ENCODE results near the gene SLC25A22. TPM values are rescaled to one million over a fixed set of nuclear protein-coding genes. Genes with fewer than 3 reads are reported as not detected.

The SLC25A22 gene
- total RNA-seq, 2 donors from 2014 or later, result 10.7 to 16.9 TPM

DNA sequence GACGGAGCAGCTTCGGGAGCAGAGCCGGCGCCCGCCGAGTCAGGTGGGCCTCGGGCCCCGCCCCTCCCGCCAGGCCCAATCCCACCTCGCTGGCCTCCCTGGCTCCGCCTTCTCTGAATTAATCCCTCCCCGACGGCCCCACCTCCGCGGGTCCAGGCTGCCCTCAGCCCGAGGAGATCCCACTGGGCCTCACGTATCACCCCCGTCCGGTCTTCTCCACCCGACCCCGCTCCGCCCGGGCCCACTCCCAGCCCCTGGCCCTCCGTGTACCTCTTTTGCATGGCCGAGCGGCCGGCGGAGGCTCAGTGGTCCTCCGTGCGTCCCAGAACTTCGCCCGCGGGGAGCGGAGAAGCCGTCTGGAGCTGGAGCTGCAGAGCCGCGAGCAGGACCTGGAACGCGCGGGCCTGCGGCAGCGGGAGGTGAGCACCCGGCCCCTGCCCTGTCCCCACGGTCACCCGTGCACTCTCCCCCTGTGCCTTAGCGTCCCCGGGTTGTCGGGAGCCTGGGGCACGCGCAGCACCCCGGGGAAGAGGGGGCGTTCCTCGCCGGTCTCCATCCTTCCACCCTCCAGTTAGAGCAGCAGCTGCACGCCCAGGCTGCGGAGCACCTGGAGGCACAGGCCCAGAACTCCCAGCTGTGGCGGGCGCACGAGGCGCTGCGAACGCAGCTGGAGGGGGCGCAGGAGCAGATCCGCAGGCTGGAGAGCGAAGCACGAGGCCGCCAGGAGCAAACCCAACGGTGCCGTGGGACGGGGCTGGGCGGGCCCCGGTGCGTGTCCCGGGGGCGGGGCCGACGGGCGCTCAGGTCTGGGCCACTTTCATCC is 32.4 kb upstream of the SLC25A22 start:
- Histone ChIP-seq H3K4me3 (peak overlapping the region; percentile 75), H3K36me3 (peaks cover 5% of the 10 kb centered on the region), H3K4me1 (ENCODE audit: control insufficient read depth in 1 of 2, low read depth in 2 of 2) (peaks cover 48 to 78% of the 10 kb centered on the region in 2 donors), H3K27ac (no peak overlapping the region), H3K9me3 (no peaks in the 10 kb centered on the region), H3K27me3 (replicated peaks; ENCODE audit: insufficient read depth) (peaks cover 6% of the 10 kb centered on the region)
- ATAC-seq (ENCODE audit: insufficient number of reproducible peaks, low FRiP score, low read depth) (no peak), DNase-seq (ENCODE audit: low spot score) (no peak)
- TF ChIP-seq, protein P1, sequence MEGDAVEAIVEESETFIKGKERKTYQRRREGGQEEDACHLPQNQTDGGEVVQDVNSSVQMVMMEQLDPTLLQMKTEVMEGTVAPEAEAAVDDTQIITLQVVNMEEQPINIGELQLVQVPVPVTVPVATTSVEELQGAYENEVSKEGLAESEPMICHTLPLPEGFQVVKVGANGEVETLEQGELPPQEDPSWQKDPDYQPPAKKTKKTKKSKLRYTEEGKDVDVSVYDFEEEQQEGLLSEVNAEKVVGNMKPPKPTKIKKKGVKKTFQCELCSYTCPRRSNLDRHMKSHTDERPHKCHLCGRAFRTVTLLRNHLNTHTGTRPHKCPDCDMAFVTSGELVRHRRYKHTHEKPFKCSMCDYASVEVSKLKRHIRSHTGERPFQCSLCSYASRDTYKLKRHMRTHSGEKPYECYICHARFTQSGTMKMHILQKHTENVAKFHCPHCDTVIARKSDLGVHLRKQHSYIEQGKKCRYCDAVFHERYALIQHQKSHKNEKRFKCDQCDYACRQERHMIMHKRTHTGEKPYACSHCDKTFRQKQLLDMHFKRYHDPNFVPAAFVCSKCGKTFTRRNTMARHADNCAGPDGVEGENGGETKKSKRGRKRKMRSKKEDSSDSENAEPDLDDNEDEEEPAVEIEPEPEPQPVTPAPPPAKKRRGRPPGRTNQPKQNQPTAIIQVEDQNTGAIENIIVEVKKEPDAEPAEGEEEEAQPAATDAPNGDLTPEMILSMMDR (IDR thresholded peaks at IDR 0.05), result no peak

DNA sequence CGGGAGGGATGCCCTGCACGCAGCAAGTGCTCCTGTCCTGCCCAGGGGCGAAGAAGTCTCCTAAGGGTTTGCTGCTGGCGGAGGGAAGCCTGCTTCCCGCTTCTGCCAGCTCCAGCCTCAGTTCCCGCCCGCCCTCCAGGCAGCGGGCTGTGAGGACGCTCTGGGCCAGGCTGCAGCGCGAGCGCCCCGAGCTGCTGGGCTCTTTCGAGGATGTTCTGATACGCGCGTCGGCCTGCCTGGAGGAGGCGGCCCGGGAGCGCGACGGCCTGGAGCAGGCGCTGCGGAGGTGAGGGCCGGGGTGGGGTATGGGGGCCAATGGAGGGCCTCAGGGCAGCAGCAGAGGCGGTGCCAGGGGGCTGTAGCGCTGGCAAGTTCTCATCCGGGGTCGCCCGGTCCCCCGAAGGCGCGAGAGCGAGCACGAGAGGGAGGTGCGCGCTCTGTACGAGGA is 31.8 kb upstream of the SLC25A22 start:
- Histone ChIP-seq H3K9me3 (no peaks in the 10 kb centered on the region), H3K36me3 (peaks cover 11% of the 10 kb centered on the region), H3K27me3 (replicated peaks; ENCODE audit: insufficient read depth) (peaks cover 6% of the 10 kb centered on the region), H3K27ac (peak overlapping the region in 1 of 2 donors; percentile 40), H3K4me1 (ENCODE audit: control insufficient read depth in 1 of 2, low read depth in 2 of 2) (peaks cover 44 to 72% of the 10 kb centered on the region in 2 donors), H3K4me3 (peak overlapping the region; percentile 75)
- TF ChIP-seq, protein P1 (IDR thresholded peaks at IDR 0.05), result no peak
- DNase-seq (ENCODE audit: low spot score) (no peak), ATAC-seq (ENCODE audit: insufficient number of reproducible peaks, low FRiP score, low read depth) (no peak)

DNA sequence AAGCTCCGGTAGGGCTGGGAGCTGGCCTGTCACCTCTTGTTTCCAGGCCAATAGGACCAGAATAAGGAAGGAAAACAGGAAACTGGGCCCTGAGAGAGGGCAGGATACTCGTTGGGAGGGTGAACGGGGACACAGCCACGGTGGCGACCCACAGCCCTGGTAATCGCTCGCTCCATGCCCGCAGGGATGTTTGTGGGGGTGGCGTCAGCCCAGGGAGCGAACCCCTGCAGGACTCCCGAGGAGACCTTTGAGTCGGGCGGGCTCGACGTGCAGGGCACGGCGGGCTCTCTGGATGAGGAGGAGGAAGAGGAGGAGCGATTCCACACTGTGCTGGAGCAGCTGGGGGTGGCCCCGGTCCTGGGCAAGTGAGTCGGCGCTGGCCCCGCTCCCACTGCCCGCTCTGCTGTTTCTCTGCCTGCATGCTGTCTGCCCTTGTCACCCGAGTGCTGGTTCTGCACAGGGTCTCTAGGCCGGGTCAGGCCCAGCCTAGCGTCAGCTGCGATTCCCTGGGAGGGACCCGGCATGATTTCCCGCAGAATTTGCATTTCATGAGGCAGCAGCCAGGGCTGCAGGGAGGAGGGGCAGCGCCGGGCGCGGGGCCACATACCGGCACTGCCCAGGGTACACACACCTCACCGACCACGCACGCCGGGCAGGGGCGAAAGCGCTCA is 31.2 kb upstream of the SLC25A22 start:
- peaks cover 17% of the 10 kb centered on the region for H3K36me3 ChIP-seq
- H3K27ac ChIP-seq, result peak overlapping the region in 1 of 2 donors; percentile 40
- H3K27me3 ChIP-seq (replicated peaks; ENCODE audit: insufficient read depth), result peaks cover 6% of the 10 kb centered on the region
- TF ChIP-seq, protein P1 (IDR thresholded peaks at IDR 0.05), result no peak
- peak overlapping the region; percentile 75 for H3K4me3 ChIP-seq
- H3K9me3 ChIP-seq, result no peaks in the 10 kb centered on the region
- ATAC-seq (ENCODE audit: insufficient number of reproducible peaks, low FRiP score, low read depth) (no peak), DNase-seq (ENCODE audit: low spot score) (no peak)
- peaks cover 40 to 66% of the 10 kb centered on the region in 2 donors for H3K4me1 ChIP-seq (ENCODE audit: control insufficient read depth in 1 of 2, low read depth in 2 of 2)

DNA sequence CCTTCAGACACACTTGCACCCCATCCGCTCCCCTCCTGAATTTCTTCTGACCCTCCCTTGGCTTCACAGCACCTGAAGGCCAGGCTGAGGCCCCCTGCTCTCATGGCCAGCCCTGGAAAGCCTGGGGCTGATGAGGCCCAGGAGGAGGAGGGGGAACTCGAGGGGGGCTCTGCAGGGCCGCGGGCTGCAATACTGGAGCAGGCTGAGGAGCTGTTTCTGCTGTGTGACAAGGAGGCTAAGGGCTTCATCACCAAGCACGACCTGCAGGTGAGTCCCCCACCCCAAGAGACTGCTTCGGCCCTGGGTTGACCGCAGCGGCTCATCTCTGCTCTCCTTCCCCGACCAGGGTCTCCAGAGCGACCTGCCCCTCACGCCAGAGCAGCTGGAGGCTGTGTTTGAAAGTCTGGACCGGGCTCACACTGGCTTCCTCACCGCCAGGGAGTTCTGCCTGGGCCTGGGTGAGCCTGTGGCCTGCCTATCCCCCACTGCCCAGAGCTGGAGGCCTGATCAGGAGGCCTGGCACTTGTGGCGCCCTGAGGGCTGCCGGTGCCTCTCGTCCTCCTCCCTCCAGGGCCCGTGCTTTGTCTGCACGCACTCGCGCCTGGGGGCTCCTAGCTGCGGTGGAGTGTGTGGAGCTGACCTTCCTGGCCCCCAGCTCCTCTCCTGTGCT is 30.6 kb upstream of the SLC25A22 start:
- Histone ChIP-seq H3K4me3 (peak overlapping the region; percentile 75), H3K4me1 (ENCODE audit: control insufficient read depth in 1 of 2, low read depth in 2 of 2) (peaks cover 40 to 60% of the 10 kb centered on the region in 2 donors), H3K36me3 (peaks cover 23% of the 10 kb centered on the region), H3K27me3 (replicated peaks; ENCODE audit: insufficient read depth) (peaks cover 6% of the 10 kb centered on the region), H3K27ac (peak overlapping the region in 1 of 2 donors; percentile 39), H3K9me3 (no peaks in the 10 kb centered on the region)
- TF ChIP-seq, protein P1 (IDR thresholded peaks at IDR 0.05), result no peak
- ATAC-seq (ENCODE audit: insufficient number of reproducible peaks, low FRiP score, low read depth), result no peak
- DNase-seq (ENCODE audit: low spot score), result no peak

DNA sequence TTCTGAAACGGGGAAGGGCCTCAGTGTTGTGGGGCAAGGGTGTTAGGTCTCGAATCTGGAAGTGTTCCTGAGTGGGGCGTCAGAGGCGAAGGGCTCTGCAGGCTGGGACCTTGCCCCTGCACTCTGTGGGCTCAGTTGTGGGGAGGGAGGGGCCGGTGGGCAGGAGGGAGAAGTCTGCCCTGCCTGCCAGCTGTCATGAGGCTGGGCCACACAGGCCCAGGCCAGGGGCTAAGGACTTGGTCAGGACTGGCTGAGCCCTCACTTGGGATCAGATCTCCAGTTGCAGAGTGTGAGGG is 29.8 kb upstream of the SLC25A22 start, which contains the start of gene CRACR2B:
Gene CRACR2B (plus strand): TSS at position 23 of the 296 bp plus-strand sequence. CDS start 689 bp downstream, outside the sequence.
- Histone ChIP-seq H3K36me3 (peaks cover 31% of the 10 kb centered on the region), H3K4me1 (ENCODE audit: control insufficient read depth in 1 of 2, low read depth in 2 of 2) (peaks cover 40 to 57% of the 10 kb centered on the region in 2 donors), H3K4me3 (peak within 1 kb of the TSS; percentile 76), H3K9me3 (no peaks in the 10 kb centered on the region), H3K27ac (peak within 1 kb of the TSS in 1 of 2 donors; percentile 39), H3K27me3 (replicated peaks; ENCODE audit: insufficient read depth) (peaks cover 6% of the 10 kb centered on the region)
- TF ChIP-seq, protein P1 (IDR thresholded peaks at IDR 0.05), result no peak
- no peak for DNase-seq (ENCODE audit: low spot score)
- no peak for ATAC-seq (ENCODE audit: insufficient number of reproducible peaks, low FRiP score, low read depth)

Measured in thoracic aorta (tissue), 2 donors.